Astrocyte of the cerebellum (primary cell): Measurements from ENCODE around the gene SV2C.

ENCODE experiments used
- DNase-seq: peaks from one replicate; pipeline ENCODE4 v3.0.0-alpha.2; 2011; ENCODE audit warnings: low read depth
- H3K4me3 ChIP-seq: 2 replicates; pipeline ENCODE4 v1.5.1; 2011; ENCODE audit warnings: mild to moderate bottlenecking, low read depth, low read length, moderate library complexity
- CTCF ChIP-seq: IDR thresholded peaks from 2 replicates; pipeline ENCODE4 v1.5.1; 2012; ENCODE audit warnings: low read length, low read depth, moderate library complexity, mild to moderate bottlenecking; ENCODE audit errors: missing control alignments
- in situ Hi-C: cut with HindIII; loops from 2 replicates; pipeline ENCODE4 v1.10.0; 2017; ENCODE audit warnings: low sequenced_read_pairs

The SV2C gene

GRCh38 chr5:76154009-76154690 is 71.0 kb downstream of the SV2C start:
- no peak overlapping the region for H3K4me3 ChIP-seq
- in situ Hi-C loops = no loop called here
- TF ChIP-seq CTCF = no peak
- DNase-seq = no peak

GRCh38 chr5:76155536-76155935 is 72.4 kb downstream of the SV2C start:
- no peak for DNase-seq
- TF ChIP-seq CTCF = no peak
- in situ Hi-C loops = no loop called here

GRCh38 chr5:76162335-76162734 is 79.2 kb downstream of the SV2C start:
- in situ Hi-C loops = no loop called here
- no peak overlapping the region for H3K4me3 ChIP-seq
- no peak for DNase-seq
- TF ChIP-seq CTCF = no peak

More at GRCh38 chr5:76155536-76155935, 72.4 kb downstream of the SV2C start:
- no peak overlapping the region for H3K4me3 ChIP-seq

- no peak overlapping the region for H3K4me3 ChIP-seq
- TF ChIP-seq CTCF = no peak
- DNase-seq = no peak
- in situ Hi-C loops = no loop called here
Observed at GRCh38 chr5:76163111-76163628, 80.0 kb downstream of the SV2C start.

GRCh38 chr5:76165029-76165428 is 81.8 kb downstream of the SV2C start:
- in situ Hi-C loops = no loop called here
- no peak for TF ChIP-seq CTCF
- H3K4me3 ChIP-seq = no peak overlapping the region
- DNase-seq = no peak

- in situ Hi-C loops = no loop called here
- TF ChIP-seq CTCF = no peak
- DNase-seq = no peak
- H3K4me3 ChIP-seq = no peak overlapping the region
Observed at GRCh38 chr5:76165711-76166374, 82.7 kb downstream of the SV2C start.
